ENCODE data around the gene NFIL3.

DNA sequence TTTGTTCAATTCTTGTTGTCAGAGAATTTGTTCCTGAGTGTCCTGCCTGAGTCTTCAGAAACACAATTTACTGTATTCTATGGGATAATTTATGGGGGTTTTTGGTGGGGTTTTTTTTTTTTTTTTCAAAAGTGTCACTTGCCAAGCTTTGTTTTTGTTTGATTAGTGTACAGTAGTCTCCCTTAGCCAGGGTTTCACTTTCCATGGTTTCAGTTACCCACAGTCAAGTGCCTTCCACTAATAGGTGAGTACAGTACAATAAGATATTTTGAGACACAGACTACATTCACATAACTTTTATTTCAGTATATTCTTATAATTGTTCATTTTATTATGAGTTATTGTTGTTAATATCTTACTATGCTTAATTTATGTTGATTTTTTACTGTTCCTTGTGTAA lies 36.9 kb downstream of the NFIL3 start:
- TF ChIP-seq FOXM1 (IDR thresholded peaks at IDR 0.05; ENCODE audit: borderline replicate concordance), result no peak
- no peak for TF ChIP-seq NFRKB (IDR thresholded peaks at IDR 0.05)
- no peak for TF ChIP-seq LEF1 (IDR thresholded peaks at IDR 0.05; ENCODE audit: borderline replicate concordance)
- TF ChIP-seq SUZ12 (IDR thresholded peaks at IDR 0.05), result no peak
- no peak for TF ChIP-seq ELF4 (IDR thresholded peaks at IDR 0.05)
- no peak for TF ChIP-seq BHLHE40 (IDR thresholded peaks at IDR 0.05; ENCODE audit: borderline replicate concordance)
- TF ChIP-seq HDGF (IDR thresholded peaks at IDR 0.05; ENCODE audit: borderline replicate concordance), result no peak
- no peak for TF ChIP-seq ARNT (IDR thresholded peaks at IDR 0.05)
- TF ChIP-seq TARDBP (IDR thresholded peaks at IDR 0.05), result no peak
- no peak for TF ChIP-seq SP1 (IDR thresholded peaks at IDR 0.05)
- TF ChIP-seq FOXK2 (IDR thresholded peaks at IDR 0.05), result no peak
- no peak for TF ChIP-seq CTBP1 (IDR thresholded peaks at IDR 0.05; ENCODE audit: borderline replicate concordance)

Measured in HEK293T (cell line).